DLD1 (cell line): Measurements from ENCODE around the gene NSUN2.

Source experiments
- in situ Hi-C: cut with HindIII; loops from 2 replicates; pipeline ENCODE4 v1.10.0; 2017; ENCODE audit warnings: low sequenced_read_pairs

NSUN2 gene

DNA sequence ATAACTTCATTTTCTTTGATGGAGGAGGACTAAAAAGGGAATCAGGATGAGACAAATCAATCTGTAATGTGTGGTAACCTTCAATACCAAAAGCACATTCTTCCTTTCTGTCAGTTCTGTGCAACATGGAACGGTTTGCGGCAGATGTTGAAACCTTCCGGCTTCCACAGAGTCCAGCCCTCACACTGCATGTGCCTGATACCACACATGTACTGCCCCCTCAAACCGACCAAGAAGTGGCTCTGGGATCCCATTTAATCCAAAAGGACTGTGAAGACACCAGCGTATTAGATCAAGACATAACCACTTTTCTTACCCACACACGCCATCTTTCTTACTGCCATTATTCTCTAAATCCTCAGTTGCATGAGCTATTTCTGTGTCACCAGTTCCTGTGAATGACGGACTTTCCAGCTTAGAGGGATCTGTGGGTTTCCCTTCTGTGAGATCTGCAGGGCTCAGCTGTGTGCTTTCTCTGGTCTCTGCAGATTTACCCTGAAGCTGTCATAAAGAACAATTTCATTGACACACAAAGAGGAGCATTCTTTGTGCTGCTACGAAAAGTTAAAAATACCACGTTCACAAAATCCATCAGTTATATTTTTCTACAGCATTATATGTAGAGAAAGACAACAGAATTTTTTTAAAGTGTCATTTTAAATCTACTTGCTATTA, 25.8 kb downstream of the NSUN2 start:
- in situ Hi-C loops, result no loop called here

GRCh38 chr5:6604946-6605345, 27.9 kb downstream of the NSUN2 start:
- in situ Hi-C loops, result no loop called here

- in situ Hi-C loops, result no loop called here
These were observed 28.5 kb downstream of the NSUN2 start for GRCh38 chr5:6604341-6604740.

- in situ Hi-C loops, result no loop called here
These were observed 29.2 kb downstream of the NSUN2 start for GRCh38 chr5:6603643-6604042.

DNA sequence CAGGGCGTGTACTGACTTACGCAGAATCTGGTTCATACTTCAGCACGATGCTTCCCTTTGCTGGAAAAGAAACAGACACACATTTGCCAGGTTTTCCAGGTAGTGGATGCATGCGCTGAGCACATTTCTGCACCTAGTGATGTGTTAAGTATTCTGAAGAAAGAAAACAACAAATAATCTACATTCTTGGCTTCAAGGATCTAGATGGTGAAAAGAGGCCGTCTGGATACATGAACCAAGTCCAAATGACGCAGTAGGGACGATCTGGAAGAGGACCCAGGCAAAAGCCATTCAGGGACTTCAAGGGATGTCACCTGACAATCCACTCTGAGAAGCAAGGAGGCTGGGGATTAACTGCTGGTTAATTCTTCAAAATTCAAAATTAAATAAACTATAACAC, 30.4 kb downstream of the NSUN2 start:
- in situ Hi-C loops, result no loop called here

DNA sequence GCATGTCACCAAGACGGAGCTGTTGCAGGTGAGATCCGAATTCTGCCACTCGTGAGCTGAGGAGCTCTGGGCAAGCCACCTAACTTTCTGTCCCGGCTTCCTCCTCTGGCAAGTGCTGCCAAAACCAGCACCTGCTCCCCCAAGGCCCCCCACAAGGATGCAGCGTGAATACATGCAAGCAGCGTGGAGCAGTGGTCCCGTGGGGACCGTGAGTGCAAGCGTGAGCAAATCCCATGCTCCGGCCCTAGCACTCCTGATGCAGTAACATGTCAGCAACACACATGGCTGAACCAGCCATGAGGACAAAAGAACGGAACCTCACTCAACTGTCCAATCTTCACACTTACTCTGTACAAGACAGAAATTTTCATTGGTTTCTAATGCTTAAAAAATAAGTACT, 31.0 kb downstream of the NSUN2 start:
- in situ Hi-C loops, result no loop called here

DNA sequence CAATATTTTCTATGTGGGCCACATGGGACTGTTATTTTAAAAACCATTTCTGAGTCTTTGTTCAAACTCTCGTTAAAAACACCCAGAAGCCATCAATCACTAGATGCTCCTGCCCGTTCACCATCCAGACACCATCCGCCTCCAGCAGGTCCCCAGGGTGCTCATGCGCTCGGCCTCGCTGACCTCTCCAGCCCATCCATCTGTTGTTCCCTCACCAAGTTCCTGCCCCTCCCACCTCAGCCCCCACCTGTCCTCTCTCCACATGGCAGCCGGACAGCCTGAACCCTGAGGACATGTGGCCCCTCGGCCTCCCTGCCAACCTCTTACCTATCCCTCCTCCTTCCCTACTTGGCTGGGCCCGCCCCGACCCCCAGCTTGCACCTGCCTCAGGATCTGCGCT, 31.6 kb downstream of the NSUN2 start:
- in situ Hi-C loops, result no loop called here

DNA sequence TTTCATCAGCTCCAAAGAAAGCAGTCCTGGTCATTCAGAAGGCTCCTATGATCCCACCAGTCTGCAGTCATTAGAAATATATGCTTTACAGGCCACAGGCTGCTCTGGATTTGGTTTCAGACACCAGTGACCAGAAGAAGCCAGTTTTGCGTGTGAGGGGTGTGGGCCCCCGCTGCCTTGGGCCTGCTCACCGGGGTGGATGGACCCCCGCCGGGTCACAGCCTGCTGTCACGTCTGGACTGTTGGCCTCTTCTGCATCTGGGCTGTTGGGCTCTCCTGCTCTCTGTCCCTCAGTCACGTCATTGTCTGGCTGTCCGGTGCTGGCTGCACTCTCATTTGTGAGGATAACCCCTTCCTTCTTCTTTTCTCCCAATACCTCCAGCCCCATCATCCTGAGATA, 33.1 kb downstream of the NSUN2 start:
- in situ Hi-C loops, result no loop called here

DNA sequence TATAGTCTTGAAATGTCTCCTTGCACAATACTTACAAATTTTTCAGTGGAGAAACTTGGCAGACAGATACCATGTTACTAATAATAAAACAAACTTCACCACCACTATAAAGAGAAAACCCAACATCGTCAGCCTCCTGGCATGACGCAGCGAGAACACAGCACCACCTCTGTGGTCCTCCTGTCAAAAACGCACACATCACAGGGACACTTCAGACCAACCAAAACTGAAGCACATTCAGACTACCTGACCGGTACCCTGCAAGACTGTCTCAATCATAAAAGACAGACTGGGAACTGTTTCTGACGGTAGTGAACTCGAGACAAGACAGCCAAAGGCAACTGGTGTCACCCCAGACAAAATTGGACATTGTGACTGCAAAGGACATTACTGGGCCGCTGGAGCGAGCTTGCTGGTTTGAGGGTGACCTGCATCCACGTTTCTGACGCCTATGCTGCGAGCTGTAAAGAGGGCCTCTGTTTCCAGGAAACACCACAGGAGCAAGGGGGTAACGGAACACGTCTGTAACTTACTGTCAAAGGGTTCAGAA, 34.4 kb downstream of the NSUN2 start:
- in situ Hi-C loops, result no loop called here

DNA sequence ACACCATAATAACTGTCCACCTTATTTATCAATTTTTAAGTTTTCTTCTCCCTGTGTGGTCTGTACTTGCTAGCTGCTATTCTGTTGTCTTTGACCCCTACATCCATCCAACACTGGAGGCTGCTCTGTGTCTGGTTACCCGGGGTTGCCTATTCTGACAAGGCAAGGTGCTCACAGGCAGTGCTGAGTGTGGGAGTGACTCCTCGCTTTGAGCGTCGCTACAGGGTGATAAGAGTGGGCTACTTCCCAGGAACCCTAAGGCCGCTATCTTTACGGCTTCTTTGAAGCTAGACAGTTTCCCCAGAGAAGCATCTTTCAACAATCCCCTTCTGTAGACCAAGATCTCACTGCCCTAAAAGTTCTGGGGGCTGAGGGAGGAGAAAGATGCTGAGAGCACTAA, 35.3 kb downstream of the NSUN2 start:
- in situ Hi-C loops, result no loop called here

- in situ Hi-C loops, result no loop called here
These were observed 36.5 kb downstream of the NSUN2 start for GRCh38 chr5:6596388-6596787.

GRCh38 chr5:6595405-6595804, 37.4 kb downstream of the NSUN2 start:
- in situ Hi-C loops, result no loop called here

- in situ Hi-C loops, result no loop called here
These were observed 38.8 kb downstream of the NSUN2 start for GRCh38 chr5:6594066-6594465.

DNA sequence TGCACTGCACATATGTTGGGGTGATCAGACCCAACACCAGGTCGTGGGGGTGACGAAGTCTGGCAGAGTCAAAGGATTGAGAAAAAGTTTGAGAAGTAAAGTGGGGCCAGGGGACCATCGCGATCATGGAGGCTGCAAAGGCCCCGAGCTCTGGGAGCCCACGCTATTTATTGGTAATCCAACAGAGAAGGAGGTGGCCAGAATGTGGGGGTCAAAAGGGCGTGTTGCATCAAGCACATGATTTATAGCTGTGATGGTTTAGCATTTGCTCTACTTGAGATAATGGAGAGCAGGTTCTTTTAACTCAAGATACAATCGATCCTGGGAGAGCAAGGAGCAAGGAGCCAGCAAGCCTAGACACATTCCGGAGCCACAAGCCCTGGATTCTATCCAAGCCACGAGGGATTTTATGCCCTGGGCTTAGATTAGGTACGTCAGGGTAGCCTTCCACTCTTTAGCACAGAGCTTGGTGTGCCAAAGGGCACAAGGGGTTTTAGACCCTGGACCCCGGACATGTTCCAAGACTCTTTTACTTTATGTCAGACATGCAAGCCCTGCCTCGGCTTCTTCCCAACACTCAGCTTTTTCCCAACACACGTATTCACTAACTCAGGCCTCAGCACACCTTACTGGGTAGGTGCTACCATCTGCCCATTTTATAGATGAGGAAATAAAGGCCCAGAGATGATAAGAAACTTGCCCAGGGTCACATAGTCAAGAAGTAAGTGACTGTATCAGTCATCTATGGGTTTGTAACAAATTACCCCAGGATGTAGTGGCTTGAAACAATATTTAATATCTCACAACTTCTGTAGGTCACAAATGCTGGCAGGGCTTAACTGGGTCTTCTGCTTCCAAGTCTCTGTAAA, 39.5 kb downstream of the NSUN2 start:
- in situ Hi-C loops, result no loop called here

GRCh38 chr5:6592601-6593000, 40.2 kb downstream of the NSUN2 start:
- in situ Hi-C loops, result no loop called here

DNA sequence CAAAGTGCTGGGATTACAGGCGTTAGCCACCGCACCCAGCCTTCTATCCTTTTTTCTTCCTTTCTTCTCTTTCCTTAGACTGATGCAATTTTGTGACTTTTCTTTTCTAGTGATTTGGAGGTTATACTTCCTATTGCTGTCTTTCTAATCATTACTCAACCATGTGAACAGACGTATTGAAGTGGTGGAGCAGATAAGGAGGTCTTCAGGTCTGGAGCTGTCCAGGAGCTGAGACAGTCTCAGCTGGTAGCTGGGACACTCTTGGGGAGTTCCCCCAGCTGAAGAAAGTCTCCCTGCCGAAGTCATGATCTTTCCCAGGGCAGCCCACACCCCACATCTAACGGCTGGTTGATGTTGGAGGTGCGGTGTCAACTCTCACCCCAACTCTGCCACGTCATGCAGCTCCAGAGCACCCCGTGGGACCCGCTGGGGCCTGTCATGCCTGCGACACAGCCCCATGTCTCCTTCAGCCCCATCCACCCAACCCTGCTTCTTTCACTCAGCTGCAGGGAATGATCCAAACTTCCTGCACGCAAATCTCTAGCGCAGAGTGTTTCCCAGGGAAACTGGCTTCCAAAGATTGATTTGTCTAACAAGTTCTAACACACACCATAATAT, 41.1 kb downstream of the NSUN2 start:
- in situ Hi-C loops, result no loop called here

GRCh38 chr5:6590581-6590980, 42.3 kb downstream of the NSUN2 start:
- in situ Hi-C loops, result no loop called here

- in situ Hi-C loops, result no loop called here
These were observed 45.7 kb downstream of the NSUN2 start for GRCh38 chr5:6587171-6587570.

DNA sequence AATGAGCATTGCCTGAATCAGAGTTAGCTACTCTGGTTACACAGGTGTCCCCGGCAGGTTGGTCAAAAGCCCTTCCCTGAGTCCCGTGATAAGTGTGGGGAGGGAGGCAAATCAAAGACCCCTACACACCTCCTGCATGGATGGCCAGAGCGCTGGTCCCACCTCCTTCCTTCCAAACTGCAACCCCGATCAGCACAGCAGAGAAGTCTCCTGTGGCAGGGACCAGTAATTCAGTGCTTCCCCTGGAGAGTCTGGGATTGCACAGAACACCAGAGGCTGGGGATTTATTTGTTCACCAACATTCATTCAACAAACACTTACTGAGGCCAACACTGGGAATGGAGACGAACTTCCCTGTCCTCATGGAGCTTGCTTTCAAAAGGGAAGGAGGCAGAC, 46.2 kb downstream of the NSUN2 start:
- in situ Hi-C loops, result no loop called here

- in situ Hi-C loops, result no loop called here
These were observed 46.8 kb downstream of the NSUN2 start for GRCh38 chr5:6585939-6586646.

- in situ Hi-C loops, result no loop called here
These were observed 47.7 kb downstream of the NSUN2 start for GRCh38 chr5:6585168-6585567.
